CD4-positive, alpha-beta T cell treated with Interleukin-2 at 100 ng/mL for 4 hours (primary cell): ENCODE data around the gene GRHL3.

ENCODE experiments used
- DNase-seq: peaks from one replicate; pipeline ENCODE4 v3.0.0-alpha.2; 2020; ENCODE audit warnings: low spot score

GRHL3 gene

DNA sequence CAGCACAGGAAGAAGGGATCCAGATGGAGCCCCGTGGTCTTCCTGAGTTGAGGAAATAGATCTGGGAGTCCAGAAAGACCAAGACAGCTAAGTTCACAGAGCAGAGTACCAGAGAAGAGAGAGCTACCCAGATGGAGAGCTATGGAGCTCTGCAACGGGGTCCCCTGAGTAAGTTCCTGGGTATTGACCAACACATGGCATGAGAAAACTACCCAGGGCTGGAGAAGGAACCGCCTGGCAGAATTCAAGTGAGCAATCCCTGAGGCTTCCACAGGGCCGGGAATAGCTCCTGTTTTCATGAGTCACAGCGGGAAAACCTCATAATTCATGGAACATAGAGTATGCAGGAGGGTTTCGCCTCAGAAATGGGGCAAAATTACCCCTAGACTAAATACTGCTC is 74.7 kb downstream of the GRHL3 start:
- no peak for DNase-seq

DNA sequence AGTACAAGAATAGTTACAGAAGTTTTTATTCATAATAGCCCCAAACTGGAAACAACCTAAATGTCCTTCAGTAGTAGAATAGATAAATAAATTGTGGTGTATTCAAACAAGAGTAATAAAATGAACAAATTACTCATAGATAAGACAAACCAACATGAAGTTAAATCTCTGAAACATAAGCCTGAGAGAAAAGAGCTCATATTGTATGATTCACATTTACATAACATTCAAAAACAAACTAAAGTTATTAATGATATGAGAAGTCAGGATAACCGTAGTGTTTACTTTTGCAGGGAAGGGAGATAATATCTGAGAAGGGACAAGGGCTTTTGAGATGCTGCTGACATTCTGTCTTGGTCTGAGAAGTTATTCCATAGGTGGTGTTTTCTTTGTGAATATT is 80.9 kb downstream of the GRHL3 start:
- DNase-seq, result no peak

DNA sequence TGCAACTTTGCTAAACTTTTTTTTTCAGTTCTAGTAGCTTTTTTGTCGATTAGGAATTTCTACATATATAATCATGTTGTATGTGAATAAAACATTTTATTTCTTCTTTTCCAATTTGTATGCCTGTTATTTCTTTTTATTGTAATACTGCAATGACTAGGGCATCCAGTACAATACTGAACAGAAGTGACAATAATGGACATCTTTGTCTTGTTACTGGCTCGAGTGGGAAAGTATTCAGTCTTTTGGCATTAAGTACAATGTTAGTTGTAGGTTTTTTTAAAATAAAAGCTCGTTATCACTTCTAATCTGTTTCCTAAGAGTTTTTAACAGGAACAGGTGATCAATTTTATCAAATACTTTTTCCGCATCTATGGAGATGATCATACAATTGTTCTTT is 84.6 kb downstream of the GRHL3 start:
- DNase-seq, result no peak
